ENCODE data around the gene TMEM163. TPM values are rescaled to one million over a fixed set of nuclear protein-coding genes. Genes with fewer than 3 reads are reported as not detected.
A peak's percentile ranks its signal among the peaks of the same experiment; 100 is the strongest.

TMEM163 gene
- total and polyA plus RNA-seq, 3 donors from 2014 or later, result 24.0 to 44.3 (median 37.3) TPM

GRCh38 chr2:134411828-134412638, 306.8 kb downstream of the TMEM163 start:
- 55 to 66% methylated on average over 6 to 8 of the region's 8 CpGs for WGBS, 2 donors
- intact Hi-C loops (cut with DNase I; ENCODE audit: low total_unique reads), result loop anchor here (5.0 kb wide), 1 partner anchor 295 kb away; no protein-coding TSS in a partner anchor
- no peak for TF ChIP-seq POLR2A (IDR thresholded peaks at IDR 0.05)
- peak; percentile 20 to 68 (median 54) for TF ChIP-seq CTCF (IDR thresholded peaks at IDR 0.05)
- peak; percentile 76 for DNase-seq
- H3K9me3 ChIP-seq, result no peaks in the 10 kb centered on the region
- H3K4me1 ChIP-seq, result no peaks in the 10 kb centered on the region
- H3K27me3 ChIP-seq, result no peaks in the 10 kb centered on the region
- H3K4me3 ChIP-seq, result no peak overlapping the region
- no peaks in the 10 kb centered on the region for H3K36me3 ChIP-seq (ENCODE audit: low read depth, missing control alignments)
- no peak overlapping the region for H3K27ac ChIP-seq

- no peaks in the 10 kb centered on the region for H3K9me3 ChIP-seq
- TF ChIP-seq CTCF (IDR thresholded peaks at IDR 0.05) (no peak), POLR2A (IDR thresholded peaks at IDR 0.05) (no peak)
- H3K27ac ChIP-seq, result no peak overlapping the region
- no peak overlapping the region for H3K4me3 ChIP-seq
- no peaks in the 10 kb centered on the region for H3K27me3 ChIP-seq
- no peaks in the 10 kb centered on the region for H3K36me3 ChIP-seq (ENCODE audit: low read depth, missing control alignments)
- 72 to 82% methylated on average over 6 of the region's 6 CpGs for WGBS, 2 donors
- intact Hi-C loops (cut with DNase I; ENCODE audit: low total_unique reads), result loop anchor here (5.0 kb wide), 1 partner anchor 294 kb away; no protein-coding TSS in a partner anchor
- no peak for DNase-seq
- H3K4me1 ChIP-seq, result no peaks in the 10 kb centered on the region
Measured at GRCh38 chr2:134411279-134411827, 307.4 kb downstream of the TMEM163 start.

DNA sequence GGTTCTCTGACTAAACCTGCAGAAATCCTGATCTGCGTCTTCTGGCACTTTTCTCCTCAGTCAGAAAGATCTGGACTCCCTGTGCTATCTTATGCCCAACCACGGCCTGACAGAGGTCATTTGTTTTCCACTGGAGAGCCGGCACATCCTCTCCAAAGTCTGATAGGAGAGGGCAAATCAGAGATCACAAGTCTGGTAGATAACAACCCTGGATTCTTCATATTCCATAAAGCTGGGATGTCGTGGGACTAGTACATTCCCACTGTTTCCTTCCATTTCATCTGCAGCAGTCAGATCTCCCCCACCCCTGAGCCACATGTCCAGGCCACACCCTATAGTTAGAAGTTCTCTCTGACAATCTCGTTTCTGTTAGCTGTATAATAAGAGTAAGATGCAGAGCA, 308.0 kb downstream of the TMEM163 start:
- TF ChIP-seq CTCF (IDR thresholded peaks at IDR 0.05) (no peak), POLR2A (IDR thresholded peaks at IDR 0.05) (no peak)
- no peak overlapping the region for H3K27ac ChIP-seq
- intact Hi-C loops (cut with DNase I; ENCODE audit: low total_unique reads), result loop anchor here (5.0 kb wide), 1 partner anchor 294 kb away; no protein-coding TSS in a partner anchor
- no peaks in the 10 kb centered on the region for H3K36me3 ChIP-seq (ENCODE audit: low read depth, missing control alignments)
- H3K9me3 ChIP-seq, result no peaks in the 10 kb centered on the region
- DNase-seq, result peak; percentile 32
- H3K4me3 ChIP-seq, result no peak overlapping the region
- H3K4me1 ChIP-seq, result no peaks in the 10 kb centered on the region
- H3K27me3 ChIP-seq, result no peaks in the 10 kb centered on the region
- 49 to 52% methylated on average over 5 of the region's 5 CpGs for WGBS, 2 donors

DNA sequence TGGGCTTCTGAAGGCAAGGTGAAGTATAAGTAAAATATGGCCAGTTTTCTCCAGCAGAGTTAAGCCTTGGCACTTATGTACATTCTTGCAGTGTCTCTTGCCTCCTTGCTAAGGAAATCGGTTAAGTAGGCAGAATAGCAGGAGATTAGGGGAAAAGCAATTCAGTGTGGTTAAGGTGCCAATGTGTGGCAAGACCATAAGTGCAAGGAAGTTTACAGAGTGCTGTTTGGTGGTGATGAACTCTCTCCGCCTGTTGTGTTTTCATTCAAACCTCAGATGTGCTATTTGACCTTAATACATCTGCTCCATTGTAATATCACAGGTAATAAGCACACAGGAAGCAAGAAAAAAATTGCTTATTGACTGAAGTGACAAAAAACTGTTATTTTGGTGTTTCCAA, 308.8 kb downstream of the TMEM163 start:
- no peaks in the 10 kb centered on the region for H3K9me3 ChIP-seq
- no peak overlapping the region for H3K27ac ChIP-seq
- no peak overlapping the region for H3K4me3 ChIP-seq
- DNase-seq, result no peak
- TF ChIP-seq POLR2A (IDR thresholded peaks at IDR 0.05) (no peak), CTCF (IDR thresholded peaks at IDR 0.05) (no peak)
- H3K27me3 ChIP-seq, result no peaks in the 10 kb centered on the region
- intact Hi-C loops (cut with DNase I; ENCODE audit: low total_unique reads), result loop anchor here (5.0 kb wide), 1 partner anchor 293 kb away; no protein-coding TSS in a partner anchor
- H3K36me3 ChIP-seq (ENCODE audit: low read depth, missing control alignments), result no peaks in the 10 kb centered on the region
- H3K4me1 ChIP-seq, result no peaks in the 10 kb centered on the region
- 94 to 95% methylated on average over 2 of the region's 2 CpGs for WGBS, 2 donors
